GM18499 (cell line): ENCODE results near the gene THSD4.

Experiments
- ATAC-seq: cut with Tn5 transposase; IDR thresholded peaks from one replicate; pipeline ENCODE4 v1.9.1; 2021; ENCODE audit warnings: moderate number of reproducible peaks; ENCODE audit not compliant: insufficient read depth, unreplicated experiment

Gene THSD4

DNA sequence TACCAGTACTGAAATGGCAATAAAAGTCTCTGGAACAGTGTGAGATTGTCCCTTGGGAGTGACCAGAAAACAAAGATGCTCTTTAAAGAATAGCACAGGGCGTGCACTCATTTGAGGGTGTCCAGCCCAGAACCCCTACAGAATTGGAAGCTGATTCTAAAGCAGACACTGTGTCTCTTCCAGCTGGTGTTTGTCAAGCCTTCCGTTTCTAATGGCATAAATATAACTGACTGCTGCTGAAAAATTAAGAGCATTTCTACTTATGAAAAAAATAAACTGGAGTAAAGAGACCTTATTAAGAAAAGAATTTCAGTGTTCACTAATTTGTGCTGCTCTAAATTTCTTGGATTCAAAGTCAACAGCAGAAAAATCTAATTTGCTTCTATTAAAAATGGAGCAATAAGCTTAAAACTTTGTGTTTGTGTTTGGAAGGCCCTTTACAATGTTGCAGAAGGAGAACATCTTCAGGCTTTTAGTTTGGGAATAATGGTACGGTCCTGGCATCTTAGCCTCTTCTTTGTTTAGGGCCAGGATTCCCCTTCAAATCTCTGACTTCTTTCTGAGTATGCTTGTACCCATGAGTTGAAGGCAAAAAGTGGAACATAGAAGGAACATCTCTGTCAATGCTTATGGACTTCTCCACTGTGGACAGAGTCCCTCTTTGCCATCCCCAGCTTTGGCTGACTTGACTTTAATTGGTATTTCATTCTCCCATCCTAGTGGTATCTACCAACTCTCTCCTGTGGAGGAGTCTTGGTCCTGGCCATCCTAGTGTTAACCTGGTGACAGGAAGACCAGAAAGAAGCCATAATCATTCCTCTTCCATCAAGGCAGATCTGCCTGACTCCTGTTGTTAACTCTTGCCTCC is 65.9 kb downstream of the THSD4 start:
- no peak for ATAC-seq

DNA sequence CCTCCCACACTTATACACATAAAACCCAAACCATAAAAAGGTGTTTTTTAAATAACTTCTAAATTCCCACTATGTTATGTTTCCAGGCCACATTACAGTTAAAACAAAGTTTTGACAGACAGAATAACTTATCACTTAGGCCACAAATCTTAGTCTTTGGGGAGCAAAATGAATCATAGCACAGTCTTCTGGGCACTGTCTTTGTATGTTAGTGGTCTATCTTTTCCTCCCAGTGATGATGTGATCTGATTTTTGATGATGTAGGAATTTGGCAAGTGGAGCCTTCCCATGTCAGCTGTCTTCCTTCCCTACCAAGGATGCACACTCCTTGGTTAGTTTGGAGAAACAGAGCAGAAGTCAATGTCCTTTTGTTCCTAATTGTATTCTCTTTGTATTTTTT is 67.3 kb downstream of the THSD4 start:
- ATAC-seq = no peak

DNA sequence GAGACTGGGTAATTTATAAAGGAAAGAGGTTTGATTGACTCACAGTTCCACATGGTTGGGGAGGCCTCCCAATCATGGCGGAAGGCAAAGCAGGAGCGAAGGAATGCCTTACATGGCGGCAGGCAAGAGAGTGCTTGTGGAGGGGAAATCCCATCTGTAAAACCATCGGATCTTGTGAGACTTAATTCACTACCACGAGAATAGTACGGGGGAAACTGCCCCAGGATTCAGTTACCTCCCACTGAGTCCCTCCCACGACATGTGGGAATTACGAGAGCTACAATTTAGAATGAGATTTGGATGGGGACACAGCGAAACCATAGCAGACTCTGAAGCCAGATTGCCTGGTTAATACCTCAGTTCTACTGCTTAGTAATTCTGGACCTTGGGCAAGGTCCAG is 67.8 kb downstream of the THSD4 start:
- ATAC-seq = no peak

DNA sequence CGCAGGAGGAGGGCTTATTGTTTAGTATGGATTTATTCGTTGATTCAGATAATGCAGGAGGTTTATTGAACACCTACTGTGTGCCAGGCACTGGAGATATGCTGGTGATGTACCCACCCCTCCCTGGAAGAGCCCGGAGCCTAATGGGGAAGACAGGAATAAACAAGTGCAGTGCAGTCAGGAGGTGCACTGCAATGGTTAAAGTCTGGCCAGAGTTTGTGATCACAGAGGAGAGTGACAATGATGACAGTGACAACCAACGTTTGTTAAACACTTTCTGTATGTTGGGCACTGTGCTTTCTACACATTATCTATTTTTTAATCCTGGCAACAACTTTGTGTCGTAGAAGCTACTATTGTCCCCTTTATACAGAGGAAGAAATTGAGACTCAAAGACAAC is 70.4 kb downstream of the THSD4 start:
- no peak for ATAC-seq

DNA sequence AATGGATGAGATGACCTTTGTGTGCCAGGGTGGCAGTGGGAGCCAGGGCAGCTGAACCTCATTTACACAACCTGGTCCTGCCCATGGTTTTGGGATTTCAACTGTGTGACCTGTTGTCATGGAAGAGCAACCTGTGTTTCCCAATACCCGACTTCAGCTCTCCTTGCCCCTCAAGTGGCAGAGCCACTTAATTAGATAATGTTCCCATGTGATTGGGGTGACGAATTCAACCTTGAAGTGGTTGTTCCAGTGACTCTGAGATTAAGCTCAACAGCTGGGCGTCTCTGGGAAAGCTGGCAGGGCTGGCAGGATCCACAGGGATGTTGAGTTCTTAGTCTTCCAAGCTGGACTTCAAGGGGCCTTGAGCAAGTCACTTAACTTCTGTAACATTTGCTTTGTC is 71.0 kb downstream of the THSD4 start:
- no peak for ATAC-seq

DNA sequence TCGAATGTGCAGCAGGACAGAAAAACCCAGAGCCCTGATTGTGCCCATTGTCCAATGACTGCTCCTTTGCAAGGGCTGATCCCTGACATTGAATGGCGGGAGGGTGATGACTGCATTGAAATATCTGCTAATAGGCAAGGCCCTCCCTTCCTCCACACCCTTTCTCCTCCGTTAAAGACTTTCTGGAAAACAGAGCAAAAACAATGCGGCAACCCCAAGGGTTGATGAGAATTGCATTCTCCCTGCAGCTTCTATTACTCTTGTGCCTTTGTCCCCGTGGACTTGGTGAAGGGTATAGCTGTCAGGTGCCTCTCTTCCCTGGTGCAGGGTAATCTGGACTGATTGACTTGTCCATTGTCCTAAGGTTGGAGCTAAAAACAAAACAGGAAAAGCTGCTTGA is 71.8 kb downstream of the THSD4 start:
- no peak for ATAC-seq

DNA sequence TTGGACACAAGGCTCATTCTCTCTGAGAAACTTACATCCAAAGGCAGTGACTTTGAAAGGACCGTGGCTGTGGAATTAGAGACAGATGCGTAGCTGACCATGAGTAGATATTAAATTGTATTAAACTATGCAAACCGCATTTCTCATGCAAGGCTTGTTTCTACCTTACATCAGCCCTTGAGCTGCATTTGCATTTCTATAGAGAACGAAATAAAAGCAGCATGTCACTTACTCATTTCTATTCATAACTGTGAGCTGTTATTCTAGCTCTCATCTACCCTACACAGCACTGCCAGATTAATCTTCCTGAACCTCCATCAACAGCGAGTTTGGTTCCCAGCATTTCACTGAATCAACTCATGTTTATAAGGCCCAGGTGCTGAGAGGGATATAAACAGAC is 72.3 kb downstream of the THSD4 start:
- ATAC-seq = no peak

DNA sequence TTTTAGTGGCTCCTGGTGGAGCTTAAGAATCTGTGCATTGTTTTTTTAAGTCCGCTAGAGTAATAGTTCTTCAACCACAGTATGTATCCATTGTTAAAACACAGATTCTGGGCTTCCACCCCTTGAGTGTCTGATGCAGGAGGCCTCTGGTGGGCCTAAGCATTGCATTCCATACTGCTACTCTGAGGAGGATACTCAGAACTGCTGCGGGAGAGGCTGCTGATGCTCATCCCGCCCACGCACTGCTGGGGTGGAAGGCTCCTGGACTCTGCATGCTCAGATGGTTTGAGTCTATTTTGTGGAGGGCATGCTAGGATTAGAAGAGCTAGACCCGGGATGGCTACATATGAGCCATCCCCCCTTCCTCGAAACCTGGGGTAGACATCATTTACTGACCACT is 74.4 kb downstream of the THSD4 start:
- no peak for ATAC-seq

DNA sequence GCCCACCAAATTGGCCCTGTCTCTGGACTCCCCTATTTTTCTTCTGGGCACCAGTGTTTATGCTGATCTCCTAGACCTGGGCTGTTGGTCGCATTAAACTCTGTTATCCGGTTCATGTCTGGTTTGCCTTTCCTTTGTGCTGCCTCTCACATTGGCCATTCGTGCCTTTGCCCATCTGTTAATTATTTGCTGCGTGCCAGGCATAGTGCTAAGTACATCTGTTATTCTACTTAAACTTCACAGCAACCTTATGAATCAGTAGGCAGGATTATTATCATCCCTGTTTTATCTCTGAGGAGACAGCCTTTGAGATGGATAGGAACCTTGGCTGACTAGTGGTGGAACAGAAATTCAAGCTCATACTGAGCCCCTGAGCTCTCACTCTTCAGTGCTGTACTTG is 76.0 kb downstream of the THSD4 start:
- no peak for ATAC-seq

DNA sequence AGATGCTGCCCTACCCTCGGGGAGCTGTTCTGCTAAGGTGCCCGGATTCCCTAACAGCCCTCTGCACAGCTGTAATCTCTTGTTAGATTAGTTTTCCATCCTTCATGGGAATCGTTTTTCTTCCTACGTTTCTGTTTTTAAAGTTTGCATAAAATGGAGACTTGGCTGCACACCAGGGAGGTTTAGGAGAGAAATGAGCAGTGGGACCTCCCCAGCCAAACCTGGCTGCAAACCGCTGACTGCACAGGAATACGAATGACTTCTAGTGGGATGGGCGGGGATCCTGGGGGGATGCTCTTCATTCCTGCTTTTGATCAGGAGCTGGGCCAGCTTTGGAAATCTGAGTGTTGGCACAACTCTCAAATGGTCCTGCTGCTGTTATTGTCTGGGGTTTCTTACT is 77.5 kb downstream of the THSD4 start:
- no peak for ATAC-seq

DNA sequence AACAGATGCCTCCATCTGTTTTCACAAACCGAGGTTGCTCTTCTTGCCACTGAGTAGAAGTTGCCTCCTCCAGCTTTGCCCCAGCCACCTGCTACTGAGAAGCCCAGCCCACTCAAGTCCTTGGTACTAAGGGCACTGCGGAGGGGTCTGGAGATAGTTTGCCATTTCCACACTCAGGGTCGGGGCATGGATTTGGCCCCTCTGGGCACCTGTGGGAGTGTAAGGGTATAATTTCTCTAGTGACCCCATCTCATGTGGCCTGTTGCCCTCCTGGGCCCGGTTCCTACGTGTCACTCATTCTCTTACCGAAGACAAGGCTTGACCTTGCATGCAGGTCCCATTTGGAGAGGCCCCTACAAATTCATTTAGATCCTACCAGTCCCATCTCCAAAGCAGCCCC is 79.0 kb downstream of the THSD4 start:
- ATAC-seq = no peak

DNA sequence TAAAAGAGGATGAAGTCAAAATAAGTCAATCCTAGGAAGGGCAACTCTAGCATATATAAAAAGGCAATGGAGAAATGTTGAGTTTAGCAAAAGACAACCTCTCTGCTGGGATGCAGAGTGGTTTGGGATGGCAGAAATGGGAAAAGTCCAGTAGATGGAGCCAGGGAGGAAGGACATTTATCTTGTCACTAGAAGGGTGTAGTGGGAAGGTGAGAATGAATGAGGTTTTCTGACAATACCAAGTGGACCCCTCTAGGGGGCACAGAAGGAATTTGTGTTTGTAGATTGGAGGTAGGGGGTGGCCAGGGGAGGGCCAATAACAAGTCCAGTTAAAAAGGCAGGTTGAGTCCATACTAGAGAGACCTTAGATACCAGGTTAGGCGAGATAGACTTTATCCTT is 80.0 kb downstream of the THSD4 start:
- ATAC-seq = no peak

DNA sequence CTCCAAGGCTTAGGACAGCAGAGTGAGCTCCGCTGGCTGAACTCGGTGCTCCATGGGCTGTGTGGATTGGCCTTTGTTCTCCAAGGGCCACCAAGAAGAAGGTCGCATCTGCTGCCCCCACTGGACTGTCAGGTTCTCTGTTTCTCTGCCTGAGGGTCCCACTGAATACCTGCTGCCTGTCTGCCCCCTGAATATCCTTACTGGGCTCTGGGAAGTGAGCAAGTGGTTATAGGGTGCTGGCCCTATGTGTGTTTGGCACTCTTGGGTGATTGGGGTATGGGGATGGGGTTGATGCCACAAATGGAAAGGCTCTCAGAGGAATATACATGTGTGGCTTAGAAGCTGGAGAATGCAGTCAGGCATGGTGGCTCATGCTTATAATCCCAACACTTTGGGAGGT is 82.3 kb downstream of the THSD4 start:
- no peak for ATAC-seq

DNA sequence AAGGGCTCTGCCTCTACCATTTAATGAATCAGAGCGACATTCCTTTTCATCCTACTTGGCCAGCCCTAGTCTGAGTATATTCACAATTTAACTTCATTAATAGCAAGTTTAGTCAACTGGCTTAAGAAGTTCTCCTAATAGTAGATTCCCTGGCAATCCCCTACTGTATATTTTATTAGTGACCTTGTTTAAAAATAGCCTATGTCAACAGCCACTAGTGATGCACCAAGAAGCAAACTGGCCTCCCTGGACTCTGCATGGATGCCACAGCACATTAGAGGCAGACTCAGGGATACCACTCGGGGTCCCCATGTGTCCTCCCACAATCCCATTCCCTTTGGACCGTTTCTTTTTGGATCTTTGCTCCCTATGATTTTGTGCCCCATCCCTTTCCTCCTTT is 83.6 kb downstream of the THSD4 start:
- no peak for ATAC-seq

DNA sequence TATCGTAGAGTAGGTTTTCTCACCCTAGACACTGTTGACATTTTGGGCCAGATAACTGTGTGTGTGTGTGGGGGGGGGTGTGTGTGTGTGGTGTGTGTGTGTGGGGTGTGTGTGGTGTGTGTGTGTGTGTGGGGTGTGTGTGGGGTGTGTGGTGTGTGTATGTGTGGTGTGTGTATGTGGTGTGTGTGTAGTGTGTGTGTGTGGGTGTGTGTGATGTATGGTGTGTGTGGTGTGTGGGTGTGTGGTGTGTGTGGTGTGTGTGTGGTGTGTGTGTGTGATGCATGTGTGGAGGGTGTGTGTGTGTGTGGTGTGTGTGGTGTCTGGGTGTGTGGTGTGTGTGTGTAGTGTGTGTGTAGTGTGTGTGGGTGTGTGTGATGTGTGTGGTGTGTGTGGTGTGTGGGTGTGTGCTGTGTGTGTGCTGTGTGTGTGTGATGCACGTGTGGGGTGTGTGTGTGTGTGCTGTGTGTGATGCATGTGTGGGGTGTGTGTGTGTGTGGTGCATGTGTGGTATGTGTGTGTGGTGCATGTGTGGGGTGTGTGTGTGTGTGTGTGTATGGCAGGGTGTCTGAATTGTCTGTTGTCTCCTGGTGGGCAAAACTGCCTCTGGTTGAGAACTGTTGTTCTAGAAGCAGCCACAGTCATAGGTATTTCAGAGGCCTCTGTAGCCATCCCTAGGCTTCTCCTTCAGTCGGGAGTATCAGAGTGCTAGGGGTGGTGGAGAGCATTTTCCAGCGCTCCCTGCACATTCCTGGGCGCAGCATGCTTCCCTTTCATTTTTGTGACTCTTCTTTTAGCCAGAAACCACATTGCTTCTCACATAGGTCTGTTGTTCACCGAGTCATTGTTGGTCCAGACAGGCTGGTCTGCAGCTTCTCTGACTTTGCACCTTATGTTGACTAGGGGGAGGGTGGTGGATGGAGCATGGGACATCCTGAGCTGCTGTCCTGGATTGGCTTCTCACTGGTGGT is 84.4 kb downstream of the THSD4 start:
- ATAC-seq = no peak

DNA sequence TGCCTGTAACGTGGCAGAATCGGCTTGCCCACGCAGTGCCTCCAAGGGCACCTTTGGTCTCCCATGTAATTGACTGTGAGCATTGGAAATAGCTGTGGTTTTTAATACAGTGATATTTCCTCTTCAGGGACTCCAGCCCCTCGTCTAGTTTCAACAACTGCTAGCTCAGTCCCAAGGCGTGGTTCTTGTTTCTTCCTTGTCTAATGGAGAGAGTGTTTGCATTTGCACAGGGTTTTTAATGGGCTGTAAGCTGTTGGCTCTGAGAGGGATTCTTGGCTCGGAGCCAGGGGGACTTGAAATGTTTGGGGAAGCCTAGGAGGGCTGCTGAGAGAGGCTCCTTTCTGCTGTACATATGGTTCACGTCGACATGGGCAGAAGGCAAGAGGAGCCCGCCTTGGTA is 86.2 kb downstream of the THSD4 start:
- no peak for ATAC-seq

DNA sequence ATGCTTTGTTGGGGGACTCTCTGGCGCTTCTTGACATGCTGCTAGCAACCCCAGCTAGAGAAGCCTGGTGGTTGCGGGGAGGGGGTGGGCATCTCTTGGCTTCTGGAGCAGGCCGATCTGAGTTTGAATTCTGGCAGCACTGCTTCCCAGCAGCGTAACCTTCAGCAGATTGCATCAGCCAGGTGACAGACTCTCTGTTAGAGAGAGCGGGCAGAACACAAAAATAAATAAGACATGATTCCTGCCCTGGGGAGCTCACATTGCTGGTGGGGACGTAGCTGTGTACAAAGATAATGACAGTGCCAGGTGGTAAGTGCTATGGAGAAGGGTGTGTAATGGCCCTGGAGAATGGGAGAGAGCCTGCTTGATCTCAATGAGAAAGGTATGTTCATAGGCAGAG is 87.4 kb downstream of the THSD4 start:
- ATAC-seq = no peak

DNA sequence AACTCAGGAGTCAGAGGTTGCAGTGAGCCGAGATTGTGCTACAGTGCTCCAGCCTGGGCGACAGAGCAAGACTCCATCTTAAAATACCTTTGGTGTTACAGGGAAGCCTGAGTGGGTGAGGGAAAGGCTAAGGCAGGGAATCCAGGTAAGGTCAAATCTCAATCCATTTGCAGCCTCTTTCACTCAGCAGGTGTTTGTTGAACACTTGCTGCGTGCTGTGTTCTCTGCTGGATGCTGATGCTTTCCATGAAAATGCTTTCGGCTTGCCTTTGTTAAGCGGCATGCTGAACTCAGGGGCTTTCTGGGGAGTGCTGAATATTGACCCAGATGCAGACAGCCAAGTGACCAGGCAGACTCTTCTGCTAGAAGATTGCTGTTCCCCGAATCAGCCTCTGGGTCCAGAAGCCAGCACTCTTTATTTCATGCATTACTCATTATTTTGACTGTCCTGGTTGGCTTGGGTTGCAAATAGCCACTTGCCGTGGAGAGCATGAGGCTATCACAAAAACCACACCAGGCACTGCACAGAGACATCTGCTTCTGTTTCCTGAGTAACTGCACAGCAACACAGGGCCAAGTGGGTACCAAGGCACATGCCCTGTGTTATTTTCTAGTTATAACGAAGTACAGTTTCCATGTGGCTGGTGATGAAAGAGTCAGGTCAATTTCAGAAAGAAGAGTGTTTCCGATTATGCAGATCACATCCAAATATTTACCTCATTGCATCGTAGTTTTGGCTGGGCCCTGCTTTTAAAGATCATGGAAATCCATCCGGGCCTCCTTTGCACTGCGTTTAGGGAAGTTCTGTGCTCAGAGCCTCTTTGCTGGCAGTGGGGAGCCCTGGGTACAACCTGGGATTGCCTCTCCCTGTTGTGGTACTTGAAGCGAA is 88.6 kb downstream of the THSD4 start:
- no peak for ATAC-seq

DNA sequence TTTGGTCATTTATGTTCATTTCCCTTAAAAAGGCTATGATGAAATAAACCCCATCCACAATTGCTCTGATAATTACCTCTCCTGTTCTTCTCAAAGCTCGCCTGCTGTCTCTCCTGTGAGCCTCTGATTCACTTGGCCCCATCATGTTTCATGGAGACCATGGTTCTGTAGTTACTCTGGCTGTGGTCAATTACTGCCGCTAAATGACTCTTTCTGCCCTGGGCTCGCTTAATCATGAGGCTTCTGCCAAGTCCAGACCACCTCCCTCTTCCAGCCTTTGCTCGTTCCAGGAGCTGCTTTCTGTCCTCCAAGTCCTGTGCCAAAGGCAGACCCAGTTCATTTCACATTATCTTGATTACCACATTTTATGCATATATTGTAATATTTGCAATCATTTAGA is 91.9 kb downstream of the THSD4 start:
- ATAC-seq = no peak

DNA sequence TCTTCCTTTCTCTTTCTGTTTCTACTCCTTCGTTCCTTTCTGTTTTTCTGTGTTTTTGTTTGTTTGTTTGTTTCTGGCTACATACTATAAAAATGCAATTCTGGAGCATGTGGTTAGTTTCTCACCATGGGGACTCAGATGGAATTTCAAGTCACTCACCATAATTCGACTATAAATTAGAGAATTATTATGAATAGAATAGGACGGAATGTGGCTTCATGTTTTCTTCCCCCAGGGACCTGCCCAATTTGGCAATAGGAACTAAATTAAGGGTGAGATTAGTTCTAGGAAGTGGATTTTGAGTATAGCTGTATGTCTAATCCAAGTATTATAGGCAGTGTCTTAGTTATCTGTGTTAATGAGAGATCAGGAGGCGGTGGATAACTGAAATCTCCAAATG is 96.9 kb downstream of the THSD4 start:
- ATAC-seq = no peak
